Measurements from ENCODE around the gene PON3.

GRCh38 chr7:95433952-95434556 is 37.9 kb upstream of the PON3 start:
- TF ChIP-seq CTCF (tag by site-specific recombination; IDR thresholded peaks at IDR 0.05): no peak
- no peak for TF ChIP-seq ZNF398 (tag by site-specific recombination; IDR thresholded peaks at IDR 0.05)
- TF ChIP-seq ZNF426 (tag by site-specific recombination; IDR thresholded peaks at IDR 0.05): no peak
- TF ChIP-seq ZBTB8A (tag by site-specific recombination; IDR thresholded peaks at IDR 0.05): no peak
- no peak for TF ChIP-seq ZNF239 (tag by site-specific recombination; IDR thresholded peaks at IDR 0.05)

Data from HEK293 (cell line).